ENCODE data around the gene THRAP3.

THRAP3 gene

GRCh38 chr1:36304521-36304920, 80.3 kb downstream of the THRAP3 start:
- peak; percentile 82 to 89 for DNase-seq

GRCh38 chr1:36304970-36305914, 81.0 kb downstream of the THRAP3 start:
- DNase-seq: no peak

- DNase-seq: no peak
Observed at GRCh38 chr1:36305915-36306209, 81.6 kb downstream of the THRAP3 start.

- peak in 1 of 2 donors; percentile 21 for DNase-seq
Observed at GRCh38 chr1:36306210-36306901, 82.1 kb downstream of the THRAP3 start, which contains the start of gene SH3D21. Gene SH3D21, plus strand, starts transcription at chr1:36306368. Its CDS starts 53 bp downstream, at chr1:36306421.

- DNase-seq: peak; percentile 86 to 93
Observed at GRCh38 chr1:36306902-36307456, 82.7 kb downstream of the THRAP3 start.

GRCh38 chr1:36307601-36308330, 83.5 kb downstream of the THRAP3 start:
- DNase-seq: no peak

- no peak for DNase-seq
Observed at GRCh38 chr1:36309397-36309796, 85.2 kb downstream of the THRAP3 start.

- no peak for DNase-seq
Observed at GRCh38 chr1:36320291-36320761, 96.1 kb downstream of the THRAP3 start.

- no peak for DNase-seq
Observed at GRCh38 chr1:36320767-36321118, 96.5 kb downstream of the THRAP3 start.

GRCh38 chr1:36321119-36321951, 97.1 kb downstream of the THRAP3 start:
- peak in 1 of 2 donors; percentile 24 for DNase-seq

- no peak for DNase-seq
Observed at GRCh38 chr1:36322041-36322785, 98.0 kb downstream of the THRAP3 start.

GRCh38 chr1:36322786-36323635, 98.8 kb downstream of the THRAP3 start:
- DNase-seq: no peak

GRCh38 chr1:36323636-36324352, 99.6 kb downstream of the THRAP3 start, which contains the start of gene EVA1B:
Gene EVA1B, minus strand, starts transcription at chr1:36323645. Its CDS starts 608 bp downstream, at chr1:36323037.
- peak in 1 of 2 donors; percentile 33 for DNase-seq

GRCh38 chr1:36324353-36324703, 100.1 kb downstream of the THRAP3 start:
- no peak for DNase-seq

GRCh38 chr1:36326499-36326898, 102.3 kb downstream of the THRAP3 start:
- no peak for DNase-seq

GRCh38 chr1:36327421-36328087, 103.3 kb downstream of the THRAP3 start:
- DNase-seq: no peak

GRCh38 chr1:36328088-36328480, 103.8 kb downstream of the THRAP3 start:
- no peak for DNase-seq

- peak; percentile 33 to 42 for DNase-seq
Observed at GRCh38 chr1:36328713-36329112, 104.5 kb downstream of the THRAP3 start.

GRCh38 chr1:36329817-36330216, 105.6 kb downstream of the THRAP3 start:
- no peak for DNase-seq
